ENCODE measurements around the gene MRPL9. TPM values are rescaled to one million over a fixed set of nuclear protein-coding genes. Genes with fewer than 3 reads are reported as not detected.
A peak's percentile ranks its signal among the peaks of the same experiment; 100 is the strongest.

MRPL9 gene
- total and polyA plus RNA-seq, 10 of the 15 experiments (the other 5 are each of a cell fraction or from before 2014, with no cell fraction given), result 35.7 to 161 (median 110) TPM

- no peaks in the 10 kb centered on the region for H4K20me1 ChIP-seq (ENCODE audit: control insufficient read depth, insufficient read depth)
- ChIA-PET RAD21 (ENCODE audit: unreplicated experiment) (no interaction called here), SMC1A (ENCODE audit: uncharacterized antibody, unreplicated experiment) (no interaction called here), POLR2A (no interaction called here), CTCF (no interaction called here)
- in situ Hi-C loops (cut with MboI) (no loop called here), intact Hi-C loops (cut with micrococcal nuclease; ENCODE audit: unreplicated experiment) (loop anchor here (10.0 kb wide), 1 partner anchor 124 kb away; the partner anchor contains the start of genes C2CD4D and RORC)
- no peaks in the 10 kb centered on the region for H3K4me1 ChIP-seq (ENCODE audit: control insufficient read depth, insufficient read depth, low read length)
- no peak for TF ChIP-seq ELK1 (IDR thresholded peaks at IDR 0.05; ENCODE audit: low read depth, low read length)
- no TSS peak for BruUV-seq (replicated peaks)
- H3K4me3 ChIP-seq, result no peak overlapping the region
- WGBS (ENCODE audit: insufficient coverage, insufficient replicate concordance, low lambda C conversion rate, missing lambda C conversion rate), result 56% methylated on average over 21 of the region's 21 CpGs
- no peaks in the 10 kb centered on the region for H3K79me2 ChIP-seq (ENCODE audit: control insufficient read depth, insufficient read depth, low read length)
- no peaks in the 10 kb centered on the region for H3K36me3 ChIP-seq (ENCODE audit: control insufficient read depth in 2 of 2, insufficient read depth in 2 of 2, low read length in 1 of 2)
- no peak for DNase-seq (ENCODE audit: low read depth, low spot score)
- H3K9me3 ChIP-seq (replicated peaks; ENCODE audit: control insufficient read depth, insufficient read depth, low read length), result no peaks in the 10 kb centered on the region
- peaks cover 0 to 6% of the 10 kb centered on the region in 2 experiments; a peak in 2 of 4 replicates for H3K27me3 ChIP-seq (replicated peaks in 1 of 2; ENCODE audit: control insufficient read depth in 2 of 2, insufficient read depth in 2 of 2, low read length in 1 of 2)
- ATAC-seq, result no peak
- no peak for FAIRE-seq
- no peak overlapping the region for H3K9ac ChIP-seq (ENCODE audit: control insufficient read depth, insufficient read depth, low read length)
- no peak overlapping the region for H3K4me2 ChIP-seq (ENCODE audit: control insufficient read depth, insufficient read depth)
- no peak overlapping the region for H2AFZ ChIP-seq (ENCODE audit: control insufficient read depth, low read depth, low read length)
- no peak overlapping the region for H3K27ac ChIP-seq (ENCODE audit: control insufficient read depth, insufficient read depth)
Measured at GRCh38 chr1:151711044-151711800, 52.1 kb downstream of the MRPL9 start.

- H3K4me1 ChIP-seq (ENCODE audit: control insufficient read depth, insufficient read depth, low read length), result no peaks in the 10 kb centered on the region
- no peaks in the 10 kb centered on the region for H3K79me2 ChIP-seq (ENCODE audit: control insufficient read depth, insufficient read depth, low read length)
- intact Hi-C loops (cut with micrococcal nuclease; ENCODE audit: unreplicated experiment) (loop anchor here (10.0 kb wide), 1 partner anchor 124 kb away; the partner anchor contains the start of genes C2CD4D and RORC), in situ Hi-C loops (cut with MboI) (no loop called here)
- ChIA-PET SMC1A (ENCODE audit: uncharacterized antibody, unreplicated experiment) (interaction anchor here (0.9 kb wide), 1 partner anchor 10 kb away, joined by 3 read pairs; the partner anchor contains the start of gene RIIAD1), RAD21 (ENCODE audit: unreplicated experiment) (no interaction called here), CTCF (interaction anchor here (0.5 kb wide), 1 partner anchor 174 kb away, joined by 5 read pairs; no protein-coding TSS in a partner anchor), POLR2A (no interaction called here)
- H2AFZ ChIP-seq (ENCODE audit: control insufficient read depth, low read depth, low read length), result no peak overlapping the region
- no peaks in the 10 kb centered on the region for H3K9me3 ChIP-seq (replicated peaks; ENCODE audit: control insufficient read depth, insufficient read depth, low read length)
- no TSS peak for BruUV-seq (replicated peaks)
- H3K4me3 ChIP-seq, result no peak overlapping the region
- H3K9ac ChIP-seq (ENCODE audit: control insufficient read depth, insufficient read depth, low read length), result no peak overlapping the region
- DNase-seq (ENCODE audit: low read depth, low spot score) (no peak), FAIRE-seq (no peak), ATAC-seq (no peak)
- H4K20me1 ChIP-seq (ENCODE audit: control insufficient read depth, insufficient read depth), result no peaks in the 10 kb centered on the region
- H3K27ac ChIP-seq (ENCODE audit: control insufficient read depth, insufficient read depth), result no peak overlapping the region
- 39% methylated on average over 10 of the region's 15 CpGs for WGBS (ENCODE audit: insufficient coverage, insufficient replicate concordance, low lambda C conversion rate, missing lambda C conversion rate)
- no peaks in the 10 kb centered on the region for H3K36me3 ChIP-seq (ENCODE audit: control insufficient read depth in 2 of 2, insufficient read depth in 2 of 2, low read length in 1 of 2)
- H3K4me2 ChIP-seq (ENCODE audit: control insufficient read depth, insufficient read depth), result no peak overlapping the region
- TF ChIP-seq ATF7 (IDR thresholded peaks at IDR 0.05; ENCODE audit: low read depth), result peak; percentile 37; the same call in 1 of the 2 replicates
- no peak for TF ChIP-seq SMARCA5 (IDR thresholded peaks at IDR 0.05)
- TF ChIP-seq BMI1 (IDR thresholded peaks at IDR 0.05; ENCODE audit: borderline replicate concordance), result peak; percentile 85
- TF ChIP-seq SMC3 (IDR thresholded peaks at IDR 0.05; ENCODE audit: borderline replicate concordance, low read length), result no peak
- H3K27me3 ChIP-seq (replicated peaks in 1 of 2; ENCODE audit: control insufficient read depth in 2 of 2, insufficient read depth in 2 of 2, low read length in 1 of 2), result peaks cover 0 to 3% of the 10 kb centered on the region in 2 experiments; a peak in 2 of 4 replicates
Measured at GRCh38 chr1:151710187-151710840, 53.0 kb downstream of the MRPL9 start.

Small RNA genes within 50 kb of the gene (small RNA-seq; reads per million reads assigned to genes)
- gene RNU6-662P, result not detected

Other genes starting within 250 kb of the MRPL9 start
Only the 7 nearest of the 11 such genes appear.
- not detected in 2 replicates for gene CELF3, start 46.7 kb downstream of the MRPL9 start, total RNA-seq (2014; rRNA removed)
- gene CELF3, start 46.7 kb downstream of the MRPL9 start, total RNA-seq (2014; rRNA removed; fragmentation: Illumina TruSeq; extraction: Trizol), result not detected in 2 replicates
- not detected in 2 replicates for gene CELF3, start 46.7 kb downstream of the MRPL9 start, total RNA-seq (2021)
- not detected in 2 replicates for gene CELF3, start 46.7 kb downstream of the MRPL9 start, polyA plus RNA-seq (2011; rRNA removed)
- not detected in 2 replicates for gene CELF3, start 46.7 kb downstream of the MRPL9 start, polyA plus RNA-seq (2014; fragmentation: Illumina TruSeq; extraction: Trizol)
- gene CELF3, start 46.7 kb downstream of the MRPL9 start, polyA plus RNA-seq (2014; fragmentation: Nextera tagmentation; extraction: Ambion mirVana), result not detected
- not detected in 2 replicates for gene CELF3, start 46.7 kb downstream of the MRPL9 start, polyA plus RNA-seq (2014; rRNA removed)
- gene CELF3, start 46.7 kb downstream of the MRPL9 start, polyA plus RNA-seq (2016; fragmentation: Nextera tagmentation; extraction: Ambion mirVana), result under 1 TPM in 1 of 2 experiments, not detected in 1; 0.09 TPM
- gene RIIAD1, start 42.0 kb downstream of the MRPL9 start, total RNA-seq (2014; rRNA removed), result not detected in 2 replicates
- gene RIIAD1, start 42.0 kb downstream of the MRPL9 start, total RNA-seq (2014; rRNA removed; fragmentation: Illumina TruSeq; extraction: Trizol), result not detected in 2 replicates
- not detected in 2 replicates for gene RIIAD1, start 42.0 kb downstream of the MRPL9 start, total RNA-seq (2021)
- not detected in 2 replicates for gene RIIAD1, start 42.0 kb downstream of the MRPL9 start, polyA plus RNA-seq (2011; rRNA removed)
- gene RIIAD1, start 42.0 kb downstream of the MRPL9 start, polyA plus RNA-seq (2014; fragmentation: Illumina TruSeq; extraction: Trizol), result not detected in 2 replicates
- not detected for gene RIIAD1, start 42.0 kb downstream of the MRPL9 start, polyA plus RNA-seq (2014; fragmentation: Nextera tagmentation; extraction: Ambion mirVana)
- not detected in 2 replicates for gene RIIAD1, start 42.0 kb downstream of the MRPL9 start, polyA plus RNA-seq (2014; rRNA removed)
- gene RIIAD1, start 42.0 kb downstream of the MRPL9 start, polyA plus RNA-seq (2016; fragmentation: Nextera tagmentation; extraction: Ambion mirVana), result not detected
- 2.4 and 4.3 TPM in 2 replicates for gene TDRKH, start 27.0 kb upstream of the MRPL9 start, total RNA-seq (2014; rRNA removed)
- 2.9 and 3.5 TPM in 2 replicates for gene TDRKH, start 27.0 kb upstream of the MRPL9 start, total RNA-seq (2014; rRNA removed; fragmentation: Illumina TruSeq; extraction: Trizol)
- gene TDRKH, start 27.0 kb upstream of the MRPL9 start, total RNA-seq (2021), result 3.6 and 5.1 TPM in 2 replicates
- gene TDRKH, start 27.0 kb upstream of the MRPL9 start, polyA plus RNA-seq (2011; rRNA removed), result 1.5 and 1.8 TPM in 2 replicates
- gene TDRKH, start 27.0 kb upstream of the MRPL9 start, polyA plus RNA-seq (2014; fragmentation: Illumina TruSeq; extraction: Trizol), result 3.9 and 4.3 TPM in 2 replicates
- gene TDRKH, start 27.0 kb upstream of the MRPL9 start, polyA plus RNA-seq (2014; fragmentation: Nextera tagmentation; extraction: Ambion mirVana), result 1 to 10 TPM; 1.3 to 1.6 TPM
- gene TDRKH, start 27.0 kb upstream of the MRPL9 start, polyA plus RNA-seq (2014; rRNA removed), result 2.8 and 3.0 TPM in 2 replicates
- gene TDRKH, start 27.0 kb upstream of the MRPL9 start, polyA plus RNA-seq (2016; fragmentation: Nextera tagmentation; extraction: Ambion mirVana), result 1 to 10 TPM; 8.3 to 8.4 TPM
- not detected in 2 replicates for gene LINGO4, start 41.9 kb upstream of the MRPL9 start, total RNA-seq (2014; rRNA removed)
- not detected in 2 replicates for gene LINGO4, start 41.9 kb upstream of the MRPL9 start, total RNA-seq (2014; rRNA removed; fragmentation: Illumina TruSeq; extraction: Trizol)
- gene LINGO4, start 41.9 kb upstream of the MRPL9 start, total RNA-seq (2021), result not detected in 2 replicates
- gene LINGO4, start 41.9 kb upstream of the MRPL9 start, polyA plus RNA-seq (2011; rRNA removed), result not detected in 2 replicates
- gene LINGO4, start 41.9 kb upstream of the MRPL9 start, polyA plus RNA-seq (2014; fragmentation: Illumina TruSeq; extraction: Trizol), result not detected in 2 replicates
- not detected for gene LINGO4, start 41.9 kb upstream of the MRPL9 start, polyA plus RNA-seq (2014; fragmentation: Nextera tagmentation; extraction: Ambion mirVana)
- not detected in 2 replicates for gene LINGO4, start 41.9 kb upstream of the MRPL9 start, polyA plus RNA-seq (2014; rRNA removed)
- gene LINGO4, start 41.9 kb upstream of the MRPL9 start, polyA plus RNA-seq (2016; fragmentation: Nextera tagmentation; extraction: Ambion mirVana), result not detected
- gene RORC, start 68.3 kb upstream of the MRPL9 start, total RNA-seq (2014; rRNA removed), result not detected in 2 replicates
- gene RORC, start 68.3 kb upstream of the MRPL9 start, total RNA-seq (2014; rRNA removed; fragmentation: Illumina TruSeq; extraction: Trizol), result not detected in 2 replicates
- 0.05 TPM in 1 of 2 replicates, not detected in the other for gene RORC, start 68.3 kb upstream of the MRPL9 start, total RNA-seq (2021)
- not detected in 2 replicates for gene RORC, start 68.3 kb upstream of the MRPL9 start, polyA plus RNA-seq (2011; rRNA removed)
- not detected in 2 replicates for gene RORC, start 68.3 kb upstream of the MRPL9 start, polyA plus RNA-seq (2014; fragmentation: Illumina TruSeq; extraction: Trizol)
- not detected for gene RORC, start 68.3 kb upstream of the MRPL9 start, polyA plus RNA-seq (2014; fragmentation: Nextera tagmentation; extraction: Ambion mirVana)
- gene RORC, start 68.3 kb upstream of the MRPL9 start, polyA plus RNA-seq (2014; rRNA removed), result not detected in 2 replicates
- not detected for gene RORC, start 68.3 kb upstream of the MRPL9 start, polyA plus RNA-seq (2016; fragmentation: Nextera tagmentation; extraction: Ambion mirVana)
- gene C2CD4D, start 76.3 kb upstream of the MRPL9 start, total RNA-seq (2014; rRNA removed), result 0.11 TPM in 1 of 2 replicates, not detected in the other
- not detected in 2 replicates for gene C2CD4D, start 76.3 kb upstream of the MRPL9 start, total RNA-seq (2014; rRNA removed; fragmentation: Illumina TruSeq; extraction: Trizol)
- gene C2CD4D, start 76.3 kb upstream of the MRPL9 start, total RNA-seq (2021), result 0.51 and 0.67 TPM in 2 replicates
- 0.04 and 0.16 TPM in 2 replicates for gene C2CD4D, start 76.3 kb upstream of the MRPL9 start, polyA plus RNA-seq (2011; rRNA removed)
- not detected in 2 replicates for gene C2CD4D, start 76.3 kb upstream of the MRPL9 start, polyA plus RNA-seq (2014; fragmentation: Illumina TruSeq; extraction: Trizol)
- gene C2CD4D, start 76.3 kb upstream of the MRPL9 start, polyA plus RNA-seq (2014; fragmentation: Nextera tagmentation; extraction: Ambion mirVana), result under 1 TPM in 1 of 2 experiments, not detected in 1; 0.03 TPM
- 0.09 and 0.51 TPM in 2 replicates for gene C2CD4D, start 76.3 kb upstream of the MRPL9 start, polyA plus RNA-seq (2014; rRNA removed)
- gene C2CD4D, start 76.3 kb upstream of the MRPL9 start, polyA plus RNA-seq (2016; fragmentation: Nextera tagmentation; extraction: Ambion mirVana), result under 1 TPM; 0.09 to 0.27 TPM
- gene THEM5, start 90.2 kb upstream of the MRPL9 start, total RNA-seq (2014; rRNA removed), result not detected in 2 replicates
- gene THEM5, start 90.2 kb upstream of the MRPL9 start, total RNA-seq (2014; rRNA removed; fragmentation: Illumina TruSeq; extraction: Trizol), result not detected in 2 replicates
- gene THEM5, start 90.2 kb upstream of the MRPL9 start, total RNA-seq (2021), result not detected in 2 replicates
- gene THEM5, start 90.2 kb upstream of the MRPL9 start, polyA plus RNA-seq (2011; rRNA removed), result not detected in 2 replicates
- not detected in 2 replicates for gene THEM5, start 90.2 kb upstream of the MRPL9 start, polyA plus RNA-seq (2014; fragmentation: Illumina TruSeq; extraction: Trizol)
- not detected for gene THEM5, start 90.2 kb upstream of the MRPL9 start, polyA plus RNA-seq (2014; fragmentation: Nextera tagmentation; extraction: Ambion mirVana)
- not detected in 2 replicates for gene THEM5, start 90.2 kb upstream of the MRPL9 start, polyA plus RNA-seq (2014; rRNA removed)
- under 1 TPM in 1 of 2 experiments, not detected in 1; 0.16 TPM for gene THEM5, start 90.2 kb upstream of the MRPL9 start, polyA plus RNA-seq (2016; fragmentation: Nextera tagmentation; extraction: Ambion mirVana)

Measured in GM12878 (cell line).